Upper lobe of left lung (tissue), 6 donors: ENCODE results near the gene SMAD7. TPM values are rescaled to one million over a fixed set of nuclear protein-coding genes. Genes with fewer than 3 reads are reported as not detected.

ENCODE experiments used
- ATAC-seq, 2 donors: fragments of 200-7000 bp; cut with Tn5 transposase; one replicate each; pipeline ENCODE4 v1.9.1; 2022; ENCODE audit warnings: mild to moderate bottlenecking in 2 of 2, moderate library complexity in 2 of 2; ENCODE audit not compliant: low FRiP score in 2 of 2
- DNase-seq, 2 donors: peaks; one replicate each; pipeline ENCODE4 v3.0.0-alpha.2; 2019 to 2020
- H3K27ac ChIP-seq, 4 donors: fragments of 200-600 bp; sonication (generic); one replicate each; pipeline ENCODE4 v1.5.1; 2016 to 2019
- H3K27me3 ChIP-seq, 4 donors: fragments of 200-600 bp; sonication (generic); one replicate each; pipeline ENCODE4 v1.5.1; 2017 to 2019
- H3K36me3 ChIP-seq, 4 donors: fragments of 200-600 bp; sonication (generic); one replicate each; pipeline ENCODE4 v1.5.1; 2016 to 2019
- H3K4me1 ChIP-seq, 4 donors: fragments of 200-600 bp; sonication (generic); one replicate each; pipeline ENCODE4 v1.5.1; 2018 to 2019
- H3K4me3 ChIP-seq, 4 donors: fragments of 200-600 bp; sonication (generic); one replicate each; pipeline ENCODE4 v1.5.1; 2017 to 2019; ENCODE audit warnings: mild to moderate bottlenecking in 2 of 4, moderate library complexity in 1 of 4
- H3K9me3 ChIP-seq, 4 donors: fragments of 200-600 bp; sonication (generic); one replicate each; pipeline ENCODE4 v1.5.1; 2018 to 2019
- EP300 ChIP-seq, 4 donors: sonication (generic); formaldehyde crosslinking; IDR thresholded peaks; one replicate each; pipeline ENCODE4 v1.5.1; 2017; ENCODE audit warnings: antibody characterized with exemption in 4 of 4, control low read depth in 2 of 4
- POLR2A ChIP-seq, 4 donors: fragments of 450-650 bp; IDR thresholded peaks; one replicate each; pipeline ENCODE4 v1.5.1; 2016 to 2017; ENCODE audit warnings: antibody characterized with exemption in 4 of 4, mild to moderate bottlenecking in 2 of 4
- POLR2AphosphoS5 ChIP-seq, 2 donors: sonication (generic); formaldehyde crosslinking; IDR thresholded peaks; one replicate each; pipeline ENCODE4 v1.5.1; 2017; ENCODE audit warnings: antibody characterized with exemption in 2 of 2
- whole genome bisulfite sequencing, 2 donors: methylation state at CpG; one replicate each; pipeline ENCODE4 v1.1.5; 2017 to 2018; 5-methylcytosine and 5-hydroxymethylcytosine counted together
- total RNA-seq, 6 donors: library from RNA; depleted of rRNA in 4 of 6; stranded (reverse); fragments of >200 nt in 4 of 6; gene quantifications; one replicate each; pipeline versions ENCODE4 v1.1.0 to v1.2.1, GENCODE V29; 2016 to 2021
- TF ChIP-seq, protein P1 (sequence below), 6 experiments: fragments of 450-650 bp in 4 of 6; fragments of 200-600 bp in 2 of 6; sonication (generic) in 2 of 6; IDR thresholded peaks; one replicate each; pipeline ENCODE4 v1.5.1; 2016 to 2019; ENCODE audit warnings: antibody characterized with exemption in 6 of 6
- donor health status: DM: no; HTN: no; CAD: no; lungs with moderate emphysema.
- donor health status: DM: no; HTN: yes; CAD: no; lungs with severe emphysema.

SMAD7 gene
- total RNA-seq, 6 donors from 2014 or later, result 39.6 to 89.0 (median 61.5) TPM

DNA sequence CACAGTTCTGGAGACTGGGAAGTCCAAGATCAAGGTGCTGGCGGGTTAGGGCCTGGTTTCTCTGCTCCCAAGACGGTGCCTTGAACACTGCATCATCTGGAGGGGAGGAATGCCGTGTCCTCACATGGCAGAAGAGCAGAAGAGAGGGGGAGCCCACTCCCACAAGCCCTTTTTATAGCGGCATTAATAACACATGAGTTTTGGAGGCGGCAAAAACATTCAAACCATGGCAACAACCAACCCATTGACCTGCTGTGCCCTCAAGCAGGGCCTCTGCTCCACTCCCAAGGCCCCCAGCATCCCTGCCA is 62.0 kb downstream of the SMAD7 start:
- ATAC-seq (no peak), DNase-seq (no peak)
- H3K9me3 ChIP-seq, result no peaks in the 10 kb centered on the region
- no peak overlapping the region for H3K4me3 ChIP-seq
- H3K4me1 ChIP-seq, result peaks cover 15 to 33% (median 18%) of the 10 kb centered on the region in 4 donors
- no peaks in the 10 kb centered on the region for H3K27me3 ChIP-seq
- 91 to 100% methylated on average over 3 to 5 of the region's 5 CpGs for WGBS, 2 donors
- H3K27ac ChIP-seq, result no peak overlapping the region
- TF ChIP-seq, protein P1, sequence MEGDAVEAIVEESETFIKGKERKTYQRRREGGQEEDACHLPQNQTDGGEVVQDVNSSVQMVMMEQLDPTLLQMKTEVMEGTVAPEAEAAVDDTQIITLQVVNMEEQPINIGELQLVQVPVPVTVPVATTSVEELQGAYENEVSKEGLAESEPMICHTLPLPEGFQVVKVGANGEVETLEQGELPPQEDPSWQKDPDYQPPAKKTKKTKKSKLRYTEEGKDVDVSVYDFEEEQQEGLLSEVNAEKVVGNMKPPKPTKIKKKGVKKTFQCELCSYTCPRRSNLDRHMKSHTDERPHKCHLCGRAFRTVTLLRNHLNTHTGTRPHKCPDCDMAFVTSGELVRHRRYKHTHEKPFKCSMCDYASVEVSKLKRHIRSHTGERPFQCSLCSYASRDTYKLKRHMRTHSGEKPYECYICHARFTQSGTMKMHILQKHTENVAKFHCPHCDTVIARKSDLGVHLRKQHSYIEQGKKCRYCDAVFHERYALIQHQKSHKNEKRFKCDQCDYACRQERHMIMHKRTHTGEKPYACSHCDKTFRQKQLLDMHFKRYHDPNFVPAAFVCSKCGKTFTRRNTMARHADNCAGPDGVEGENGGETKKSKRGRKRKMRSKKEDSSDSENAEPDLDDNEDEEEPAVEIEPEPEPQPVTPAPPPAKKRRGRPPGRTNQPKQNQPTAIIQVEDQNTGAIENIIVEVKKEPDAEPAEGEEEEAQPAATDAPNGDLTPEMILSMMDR (IDR thresholded peaks at IDR 0.05), result no peak
- TF ChIP-seq EP300 (IDR thresholded peaks at IDR 0.05), result no peak
- no peaks in the 10 kb centered on the region for H3K36me3 ChIP-seq

- Histone ChIP-seq H3K36me3 (no peaks in the 10 kb centered on the region), H3K27ac (no peak overlapping the region), H3K4me1 (peaks cover 9 to 28% (median 15%) of the 10 kb centered on the region in 4 donors), H3K9me3 (no peaks in the 10 kb centered on the region), H3K27me3 (no peaks in the 10 kb centered on the region), H3K4me3 (no peak overlapping the region)
- ATAC-seq (no peak), DNase-seq (peak in 1 of 2 donors; percentile 66)
- WGBS, 2 donors, result 79 to 91% methylated on average over 17 to 18 of the region's 18 CpGs
- no peak for TF ChIP-seq POLR2AphosphoS5 (IDR thresholded peaks at IDR 0.05)
- TF ChIP-seq POLR2A (IDR thresholded peaks at IDR 0.05), result no peak
- TF ChIP-seq, protein P1 (IDR thresholded peaks at IDR 0.05), result peak in 1 of 6 experiments; percentile 11
- TF ChIP-seq EP300 (IDR thresholded peaks at IDR 0.05), result no peak
These were observed 62.6 kb downstream of the SMAD7 start for GRCh38 chr18:48887905-48888772.

DNA sequence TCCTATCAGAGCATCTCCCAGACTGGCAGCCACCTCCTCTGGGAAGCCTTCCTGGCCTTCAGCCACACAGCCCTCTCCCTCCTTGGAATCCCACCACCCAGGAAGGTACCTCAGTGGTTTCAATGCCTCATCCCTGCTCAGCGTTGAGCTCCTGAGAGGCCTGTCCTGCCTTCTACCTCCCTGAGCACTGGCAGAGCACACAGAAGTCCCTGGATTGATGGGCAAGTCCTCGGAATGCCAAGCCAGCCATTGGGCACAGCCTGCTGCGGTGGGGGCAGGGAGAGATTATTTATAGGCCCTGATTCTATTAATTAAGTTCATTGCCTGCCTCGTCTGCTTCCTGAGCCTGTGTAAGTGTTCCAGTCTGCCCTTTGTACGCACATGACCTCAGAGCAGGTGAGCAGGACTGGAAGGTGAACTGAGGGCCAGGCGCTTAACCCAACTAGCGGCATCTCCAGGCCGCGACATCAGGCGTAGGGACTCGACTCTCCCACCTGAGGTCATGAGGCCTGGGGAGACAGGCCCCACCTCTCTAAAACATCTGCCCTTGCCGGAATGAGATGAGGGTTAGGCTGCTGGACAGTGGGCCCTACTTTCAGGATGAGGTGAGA is 63.4 kb downstream of the SMAD7 start:
- H3K27ac ChIP-seq, result no peak overlapping the region
- DNase-seq, result no peak
- whole genome bisulfite sequencing, 2 donors, result 81 to 92% methylated on average over 5 to 12 of the region's 12 CpGs
- H3K4me3 ChIP-seq, result no peak overlapping the region
- TF ChIP-seq EP300 (IDR thresholded peaks at IDR 0.05) (no peak), POLR2A (IDR thresholded peaks at IDR 0.05) (no peak), POLR2AphosphoS5 (IDR thresholded peaks at IDR 0.05) (no peak)
- TF ChIP-seq, protein P1 (IDR thresholded peaks at IDR 0.05), result no peak
- no peak for ATAC-seq
- H3K4me1 ChIP-seq, result peaks cover 7 to 23% (median 14%) of the 10 kb centered on the region in 4 donors
- no peaks in the 10 kb centered on the region for H3K9me3 ChIP-seq
- H3K36me3 ChIP-seq, result no peaks in the 10 kb centered on the region
- no peaks in the 10 kb centered on the region for H3K27me3 ChIP-seq

DNA sequence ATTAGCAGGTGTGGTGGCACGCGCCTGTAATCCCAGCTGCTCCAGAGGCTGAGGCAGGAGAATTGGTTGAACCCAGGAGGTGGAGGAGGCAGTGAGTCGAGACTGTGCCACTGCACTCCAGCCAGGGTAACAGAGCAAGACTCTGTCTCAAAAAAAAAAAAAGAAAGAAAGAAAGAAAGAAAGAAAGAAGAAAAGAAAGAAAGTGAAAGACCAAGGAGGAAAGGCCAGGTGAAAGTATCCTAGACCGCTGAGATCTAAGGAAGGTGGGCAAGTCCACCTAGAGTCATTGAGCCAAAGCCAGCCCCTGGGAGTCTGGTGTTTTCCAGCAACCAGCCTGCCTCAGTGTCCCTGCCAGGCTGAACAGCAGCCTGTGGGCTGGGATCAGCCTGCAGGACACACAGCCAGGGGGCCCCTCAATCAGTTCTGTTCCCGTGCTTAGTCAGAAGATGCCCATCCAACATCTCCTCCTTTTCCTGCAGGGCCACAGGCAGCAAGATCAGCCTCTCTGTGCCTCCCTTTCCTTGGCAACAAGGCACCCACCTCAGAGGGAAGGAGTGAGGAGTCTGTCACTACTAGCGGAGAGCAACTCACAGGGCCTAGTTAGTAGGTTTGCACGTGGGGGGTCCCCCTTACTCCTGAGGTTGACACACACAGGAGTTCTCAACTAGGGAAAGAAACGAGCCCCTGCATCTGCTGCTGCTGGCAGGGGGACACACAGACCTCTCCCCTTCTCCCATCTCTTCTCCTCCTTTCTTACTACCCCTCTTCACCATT is 64.1 kb downstream of the SMAD7 start:
- 87 to 94% methylated on average over 7 to 8 of the region's 8 CpGs for WGBS, 2 donors
- DNase-seq, result no peak

More for the DNA sequence above, 64.1 kb downstream of the SMAD7 start:
- H3K36me3 ChIP-seq, result no peaks in the 10 kb centered on the region
- no peaks in the 10 kb centered on the region for H3K27me3 ChIP-seq
- peaks cover 7 to 23% (median 14%) of the 10 kb centered on the region in 4 donors for H3K4me1 ChIP-seq
- no peaks in the 10 kb centered on the region for H3K9me3 ChIP-seq
- no peak overlapping the region for H3K27ac ChIP-seq
- no peak for ATAC-seq
- TF ChIP-seq POLR2AphosphoS5 (IDR thresholded peaks at IDR 0.05), result no peak
- TF ChIP-seq, protein P1 (IDR thresholded peaks at IDR 0.05), result no peak
- no peak for TF ChIP-seq EP300 (IDR thresholded peaks at IDR 0.05)
- TF ChIP-seq POLR2A (IDR thresholded peaks at IDR 0.05), result no peak
- H3K4me3 ChIP-seq, result no peak overlapping the region
